Kidney (tissue), 22 donors: ENCODE measurements around the gene KLK12. TPM values are rescaled to one million over a fixed set of nuclear protein-coding genes. Genes with fewer than 3 reads are reported as not detected.
A peak's percentile ranks its signal among the peaks of the same experiment; 100 is the strongest.

ENCODE experiments used
- DNase-seq, 5 donors: peaks; one replicate each; pipeline ENCODE4 v3.0.0-alpha.2; 2013 to 2020
- FAIRE-seq: peaks from 2 replicates; lab custom pipeline; 2012; peaks lifted over from hg19 to GRCh38; lab: Jason Lieb, UNC
- H3K27ac ChIP-seq, 2 donors: one replicate each; pipeline ENCODE4 v1.7.0; 2013; ENCODE audit warnings: low read depth in 2 of 2, low read length in 2 of 2, inconsistent platforms in 1 of 2
- H3K27me3 ChIP-seq: one replicate; pipeline ENCODE4 v1.7.1; 2013; ENCODE audit warnings: low read length, inconsistent platforms; ENCODE audit not compliant: control insufficient read depth, insufficient read depth
- H3K36me3 ChIP-seq, 3 donors: one replicate each; pipeline versions ENCODE4 v1.7.0 to v1.7.1; 2013; ENCODE audit warnings: low read length in 3 of 3, control low read depth in 1 of 3, inconsistent platforms in 1 of 3; ENCODE audit not compliant: insufficient read depth in 3 of 3, control insufficient read depth in 2 of 3
- H3K4me1 ChIP-seq, 3 donors: one replicate each; pipeline versions ENCODE4 v1.7.0 to v1.7.1; 2013; ENCODE audit warnings: low read length in 3 of 3, inconsistent platforms in 1 of 3, low read depth in 1 of 3; ENCODE audit not compliant: control insufficient read depth in 2 of 3, insufficient read depth in 2 of 3
- H3K4me3 ChIP-seq, 3 donors: one replicate each; pipeline versions ENCODE4 v1.7.0 to v1.8.1; 2013; ENCODE audit warnings: low read length in 3 of 3, control low read depth in 1 of 3, inconsistent platforms in 1 of 3
- H3K9ac ChIP-seq, 3 donors: one replicate each; pipeline versions ENCODE4 v1.7.0 to v1.7.1; 2013; ENCODE audit warnings: low read length in 3 of 3, control low read depth in 1 of 3, inconsistent platforms in 1 of 3
- H3K9me3 ChIP-seq, 3 donors: one replicate each; pipeline versions ENCODE4 v1.7.0 to v1.7.1; 2013; ENCODE audit warnings: low read length in 3 of 3, control low read depth in 1 of 3, inconsistent platforms in 1 of 3; ENCODE audit not compliant: control insufficient read depth in 2 of 3, insufficient read depth in 1 of 3
- intact Hi-C: fragments of 100-400 bp; cut with DNase I; formaldehyde crosslinking; loops from one replicate; pipeline ENCODE4 v1.11.1; 2022
- long read RNA-seq, 10 donors: library from polyadenylated mRNA in 1 of 10; unstranded in 1 of 10; transcript quantifications; one replicate each; pipeline ENCODE4 v2.0.0 and lab custom pipeline, GENCODE V29; 2021 to 2026
- polyA plus RNA-seq: library from polyadenylated mRNA; stranded (reverse); fragments of 350-450 nt; fragmentation: Illumina TruSeq; extraction: RNeasy Lipid Tissue Mini Kit (QIAGEN cat#74804); gene quantifications from one replicate; pipeline ENCODE4 v1.2.3, GENCODE V29; 2014; ENCODE audit warnings: low read depth, low replicate concordance; ENCODE audit not compliant: insufficient read depth
- total RNA-seq: library from RNA; stranded (reverse); fragmentation: NEBNext Ultra II Directional; extraction: Animal tissue kit (Norgen Biotek cat#: 25700); gene quantifications from one replicate; pipeline ENCODE4 v1.2.1, GENCODE V29; 2021
- TF ChIP-seq, protein P1 (sequence below): IDR thresholded peaks from 3 replicates; pipeline ENCODE4 v1.5.1; 2012; ENCODE audit warnings: mild to moderate bottlenecking, moderate library complexity, borderline replicate concordance; ENCODE audit not compliant: insufficient read depth; ENCODE audit errors: extremely low read depth
- donor health status: control.
- donor health status: control.
- donor health status: control.
- donor health status: control.
- donor health status: control.
- donor health status: DM: yes; HTN: yes; CAD: no.
- donor health status: Normal renal cell carcinoma (clear cell type).

Gene KLK12
- total RNA-seq (not detected), polyA plus RNA-seq (not detected)
- long read RNA-seq, donor 1 = 0 reads
- long read RNA-seq, donor 2 = 0 reads
- long read RNA-seq, donor 3 = 0 reads
- long read RNA-seq, donor 4 = 0 reads
- long read RNA-seq, donor 5 = 0 reads
- long read RNA-seq, donor 6 = 0 reads
- long read RNA-seq, donor 7 = 0 reads
- long read RNA-seq, donor 8 = 0 reads
- long read RNA-seq, donor 9 = 0 reads
- long read RNA-seq, donor 10 = 0 reads

DNA sequence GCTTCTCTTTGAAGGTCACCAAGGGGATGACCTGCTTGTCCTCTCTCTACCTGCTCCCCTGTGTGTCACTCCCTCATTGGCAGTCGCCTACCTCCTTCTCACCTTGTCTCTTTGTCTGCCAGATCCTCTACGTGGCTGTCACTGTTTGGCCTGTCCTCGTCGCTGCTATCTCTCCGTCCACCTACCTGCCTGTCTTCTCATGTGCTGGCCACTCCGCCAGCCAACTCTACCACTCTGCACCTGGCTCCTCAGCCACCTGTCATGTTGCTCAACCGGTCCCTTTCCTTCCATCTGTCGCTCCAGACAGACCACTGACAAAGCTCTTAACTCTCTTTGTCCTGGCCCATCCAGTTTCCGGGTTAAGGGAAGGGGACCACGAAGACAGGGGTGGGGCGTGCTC, at the start of gene KLK12:
KLK12 (minus strand) TSS at position 299 of the 400 bp plus-strand sequence. CDS start 381 bp downstream, outside the sequence.
- Histone ChIP-seq H3K27me3 (no peaks in the 10 kb centered on the region), H3K4me1 (no peaks in the 10 kb centered on the region), H3K9me3 (no peaks in the 10 kb centered on the region), H3K27ac (no peak within 1 kb of the TSS), H3K36me3 (no peaks in the 10 kb centered on the region), H3K4me3 (no peak within 1 kb of the TSS), H3K9ac (no peak within 1 kb of the TSS)
- DNase-seq (no peak), FAIRE-seq (no peak)
- TF ChIP-seq, protein P1, sequence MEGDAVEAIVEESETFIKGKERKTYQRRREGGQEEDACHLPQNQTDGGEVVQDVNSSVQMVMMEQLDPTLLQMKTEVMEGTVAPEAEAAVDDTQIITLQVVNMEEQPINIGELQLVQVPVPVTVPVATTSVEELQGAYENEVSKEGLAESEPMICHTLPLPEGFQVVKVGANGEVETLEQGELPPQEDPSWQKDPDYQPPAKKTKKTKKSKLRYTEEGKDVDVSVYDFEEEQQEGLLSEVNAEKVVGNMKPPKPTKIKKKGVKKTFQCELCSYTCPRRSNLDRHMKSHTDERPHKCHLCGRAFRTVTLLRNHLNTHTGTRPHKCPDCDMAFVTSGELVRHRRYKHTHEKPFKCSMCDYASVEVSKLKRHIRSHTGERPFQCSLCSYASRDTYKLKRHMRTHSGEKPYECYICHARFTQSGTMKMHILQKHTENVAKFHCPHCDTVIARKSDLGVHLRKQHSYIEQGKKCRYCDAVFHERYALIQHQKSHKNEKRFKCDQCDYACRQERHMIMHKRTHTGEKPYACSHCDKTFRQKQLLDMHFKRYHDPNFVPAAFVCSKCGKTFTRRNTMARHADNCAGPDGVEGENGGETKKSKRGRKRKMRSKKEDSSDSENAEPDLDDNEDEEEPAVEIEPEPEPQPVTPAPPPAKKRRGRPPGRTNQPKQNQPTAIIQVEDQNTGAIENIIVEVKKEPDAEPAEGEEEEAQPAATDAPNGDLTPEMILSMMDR = no peak
- intact Hi-C loops = no loop called here

DNA sequence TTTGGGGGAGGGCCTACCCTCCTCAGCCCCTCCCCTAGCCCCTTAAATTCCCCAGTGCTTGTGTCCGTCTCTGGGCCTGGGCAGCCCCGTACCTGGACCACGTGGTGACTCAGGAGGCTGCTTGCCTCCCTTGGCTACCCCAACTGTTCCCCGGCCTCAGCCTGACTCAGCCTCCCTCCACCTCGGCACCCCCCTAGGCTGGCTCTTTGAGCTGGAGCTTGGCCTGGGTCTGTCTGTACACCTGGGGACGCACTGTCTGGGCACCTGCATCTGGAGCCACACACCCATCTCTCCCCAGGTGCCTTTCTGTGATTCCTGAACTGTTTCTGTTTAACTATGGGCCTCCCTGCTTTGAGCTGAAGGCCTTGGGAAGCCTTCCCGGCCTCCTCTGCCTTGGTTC, 49.7 kb upstream of the KLK12 start:
- Histone ChIP-seq H3K36me3 (no peaks in the 10 kb centered on the region), H3K9ac (no peak overlapping the region), H3K27me3 (no peaks in the 10 kb centered on the region), H3K9me3 (no peaks in the 10 kb centered on the region), H3K4me1 (no peaks in the 10 kb centered on the region), H3K4me3 (no peak overlapping the region), H3K27ac (no peak overlapping the region)
- no peak for FAIRE-seq
- intact Hi-C loops = no loop called here
- TF ChIP-seq, protein P1 = no peak
- DNase-seq = peak in 2 of 5 donors; percentile 21 to 50

DNA sequence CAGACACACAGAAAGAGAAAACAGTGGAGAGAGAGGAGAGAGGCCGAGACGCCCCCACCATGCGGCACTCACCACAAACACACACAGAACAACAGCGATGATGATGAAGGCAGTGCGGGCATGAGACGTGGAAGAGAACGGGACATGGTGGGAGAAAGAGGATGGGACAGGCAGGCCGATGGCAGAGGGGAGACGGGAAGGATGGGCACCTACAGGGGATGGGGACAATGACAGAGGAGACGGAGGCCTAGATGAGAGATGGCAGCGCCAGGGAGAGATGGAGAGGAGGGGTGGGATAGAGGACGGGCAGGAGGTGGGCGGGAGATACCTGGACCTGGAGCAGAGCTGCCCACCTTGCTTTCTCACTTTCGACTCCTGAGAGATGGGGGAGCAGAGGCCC, 49.0 kb upstream of the KLK12 start:
- Histone ChIP-seq H3K9ac (no peak overlapping the region), H3K27me3 (no peaks in the 10 kb centered on the region), H3K27ac (no peak overlapping the region), H3K9me3 (no peaks in the 10 kb centered on the region), H3K4me3 (no peak overlapping the region), H3K36me3 (no peaks in the 10 kb centered on the region), H3K4me1 (no peaks in the 10 kb centered on the region)
- DNase-seq (peak in 2 of 5 donors; percentile 18 to 35), FAIRE-seq (no peak)
- TF ChIP-seq, protein P1 = no peak
- intact Hi-C loops = no loop called here
